NCI-H524 treated with DMSO at 0.1 percent for 48 hours (cell line): ENCODE measurements around the gene CD300LG.
"Not testable (repeated sequence)": the region's sequence is repeated elsewhere in the genome, so short reads cannot be mapped to it uniquely, and the experiment has no call there.

ENCODE experiments used
- DNase-seq: peaks from one replicate; lab custom pipeline; 2025; lab: John Stamatoyannopoulos, UW

The CD300LG gene

DNA sequence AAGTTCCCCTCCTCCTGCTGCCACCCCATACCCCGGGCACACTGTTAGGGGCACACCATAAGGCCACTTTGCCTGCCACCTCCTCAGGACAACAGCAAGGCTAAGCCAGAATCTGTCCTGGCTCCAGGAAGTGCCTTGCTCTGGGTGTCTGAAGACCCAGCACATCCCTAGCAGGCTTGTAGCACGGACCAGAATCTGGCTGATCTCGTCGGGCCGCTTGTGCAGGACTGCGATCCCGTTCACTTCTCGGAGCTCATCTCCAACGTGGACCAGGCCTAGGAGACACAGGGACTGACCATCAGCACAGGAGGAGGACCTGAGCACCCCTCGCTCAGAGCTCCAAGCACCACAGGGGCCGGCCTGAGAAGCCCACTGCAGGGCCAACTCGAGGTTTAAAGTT, 21.4 kb upstream of the CD300LG start:
- no peak for DNase-seq

DNA sequence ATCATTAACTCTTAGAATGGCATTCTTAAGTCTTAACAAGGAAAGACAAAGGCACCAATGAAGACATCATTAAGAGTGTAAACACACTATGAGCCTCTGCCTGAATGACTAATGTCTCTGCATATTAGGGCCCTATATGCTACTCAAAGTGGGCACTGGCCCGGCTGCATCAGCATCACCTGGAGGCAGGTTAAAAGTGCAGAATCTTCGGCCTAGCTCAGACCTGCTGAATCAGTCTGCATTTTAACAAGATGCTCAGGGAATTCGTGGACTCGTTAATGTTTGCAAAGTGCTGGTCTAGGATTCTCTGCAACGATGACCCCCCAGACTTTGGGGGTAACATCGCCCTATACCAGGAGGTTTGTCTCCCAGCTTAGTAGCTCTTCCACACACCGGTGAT, 20.8 kb upstream of the CD300LG start:
- no peak for DNase-seq

DNA sequence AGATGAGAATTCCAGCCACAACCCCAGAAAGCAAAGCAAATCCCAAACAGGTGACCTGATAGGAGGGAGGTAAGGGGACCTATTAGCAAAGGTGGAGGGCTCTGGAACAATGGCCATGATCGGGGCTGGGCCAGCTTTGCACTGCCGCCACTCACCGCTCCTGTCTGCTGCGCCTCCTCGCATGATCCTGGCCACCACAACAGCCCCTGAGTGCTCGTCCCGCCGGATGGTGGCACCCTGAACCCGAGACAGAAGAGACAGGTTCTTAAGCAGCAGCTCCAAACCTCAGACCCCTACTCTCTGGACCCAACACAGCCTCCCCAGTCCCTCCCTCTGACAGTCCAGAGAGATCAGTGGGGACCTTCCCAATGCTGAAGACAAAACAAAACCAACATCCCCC, 19.4 kb upstream of the CD300LG start:
- DNase-seq = no peak

GRCh38 chr17:43829738-43830137, 17.2 kb upstream of the CD300LG start:
- DNase-seq = no peak

DNA sequence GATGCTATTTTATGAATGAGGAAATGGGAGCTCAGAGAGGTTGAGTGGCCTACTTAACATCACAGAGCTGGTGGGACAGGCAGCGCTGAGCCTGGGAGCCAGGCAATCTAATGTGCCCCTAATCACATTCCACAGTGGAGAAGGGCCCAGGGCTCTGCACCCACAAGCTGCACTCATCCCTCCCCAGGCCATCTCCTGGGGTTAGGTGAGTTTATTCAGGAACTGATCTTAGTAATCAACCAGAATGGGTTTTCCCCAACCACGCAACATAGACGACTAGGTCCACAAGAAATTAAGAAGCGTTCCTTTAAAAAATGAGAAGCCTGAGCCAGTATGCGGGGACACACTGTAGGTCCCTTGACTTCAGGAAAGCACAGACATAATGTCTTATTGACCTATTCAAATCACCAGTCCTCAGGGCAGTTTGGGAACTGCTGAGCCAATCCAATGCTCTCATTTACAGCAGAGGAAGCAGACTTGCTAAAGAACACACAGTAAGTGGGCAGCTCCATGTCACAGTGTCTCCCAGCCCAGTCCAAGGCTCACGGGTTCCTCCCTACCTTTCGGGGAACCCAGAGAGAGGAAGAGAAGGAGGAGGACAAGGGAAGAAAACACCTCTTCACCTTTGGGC, 16.4 kb upstream of the CD300LG start:
- DNase-seq = no peak

GRCh38 chr17:43831633-43832032, 15.3 kb upstream of the CD300LG start:
- DNase-seq = no peak

GRCh38 chr17:43832168-43832975, 14.6 kb upstream of the CD300LG start:
- no peak for DNase-seq

- DNase-seq = no peak
Observed at GRCh38 chr17:43832976-43833829, 13.8 kb upstream of the CD300LG start, which contains the start of gene MPP3. Gene MPP3 (minus strand): TSS chr17:43833146. CDS start chr17:43831906, 1,240 bp downstream.

DNA sequence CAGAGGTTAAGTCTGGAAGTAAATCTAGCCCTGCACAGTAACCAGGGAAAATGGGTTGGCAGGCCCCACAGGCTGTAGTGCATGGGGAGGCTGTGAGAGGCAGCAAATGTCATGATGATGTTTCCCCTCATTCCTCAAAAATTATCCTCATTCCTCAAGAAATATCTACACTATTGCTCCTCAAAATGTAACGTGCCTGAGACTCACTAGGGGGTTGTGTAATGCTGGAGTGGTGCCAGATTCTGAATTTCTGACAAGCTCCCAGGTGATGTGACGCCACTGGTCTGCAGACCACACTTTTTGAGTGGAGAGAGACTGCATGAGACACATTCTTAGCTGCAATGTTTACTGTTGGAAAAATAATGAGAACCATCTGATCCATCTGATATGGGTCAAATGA, 12.9 kb upstream of the CD300LG start:
- DNase-seq = no peak

DNA sequence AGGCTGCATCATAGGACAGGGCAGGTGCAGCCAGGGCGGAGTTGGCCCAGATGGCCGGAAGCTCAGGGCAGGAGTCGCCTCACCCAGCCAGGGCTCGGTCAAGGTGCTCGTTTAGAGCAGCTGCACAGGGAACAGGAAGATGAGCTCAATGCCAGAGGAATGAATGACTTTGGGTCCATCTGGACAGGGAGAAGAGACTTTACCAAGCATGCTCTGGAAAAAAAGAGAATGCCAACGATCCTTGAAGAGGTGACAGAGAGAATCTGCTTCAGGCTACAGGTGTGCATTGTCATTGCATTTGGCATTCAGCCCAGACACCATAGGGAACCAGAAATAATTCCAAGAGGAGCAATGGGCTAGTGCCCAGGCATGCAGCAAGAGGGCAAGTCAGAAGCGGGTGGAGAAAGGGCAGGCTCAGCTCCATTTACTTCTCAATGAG, 7.3 kb upstream of the CD300LG start:
- DNase-seq = peak; percentile 77

DNA sequence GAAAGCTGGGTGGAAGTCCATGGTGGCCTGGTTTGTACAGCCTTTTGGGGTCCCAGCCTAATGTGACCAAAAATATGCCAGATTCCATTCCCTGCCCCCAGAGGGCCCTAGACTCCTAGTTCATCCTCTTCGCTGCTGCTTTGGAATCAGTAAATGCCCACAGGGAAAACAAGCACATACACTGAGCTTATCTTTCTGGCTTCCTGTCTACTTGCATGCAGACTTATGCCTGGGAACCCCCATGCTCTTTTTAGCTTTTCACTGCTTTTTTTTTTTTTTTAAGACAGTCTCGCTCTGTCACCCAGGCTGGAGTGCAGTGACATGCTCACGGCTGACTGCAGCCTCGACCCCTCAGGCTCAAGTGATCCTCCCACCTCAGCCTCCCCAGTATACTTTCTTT, 6.2 kb upstream of the CD300LG start:
- DNase-seq = no peak

GRCh38 chr17:43841282-43841681, 5.7 kb upstream of the CD300LG start:
- DNase-seq = no peak

GRCh38 chr17:43842091-43842974, 4.6 kb upstream of the CD300LG start:
- not testable (repeated sequence) for DNase-seq

DNA sequence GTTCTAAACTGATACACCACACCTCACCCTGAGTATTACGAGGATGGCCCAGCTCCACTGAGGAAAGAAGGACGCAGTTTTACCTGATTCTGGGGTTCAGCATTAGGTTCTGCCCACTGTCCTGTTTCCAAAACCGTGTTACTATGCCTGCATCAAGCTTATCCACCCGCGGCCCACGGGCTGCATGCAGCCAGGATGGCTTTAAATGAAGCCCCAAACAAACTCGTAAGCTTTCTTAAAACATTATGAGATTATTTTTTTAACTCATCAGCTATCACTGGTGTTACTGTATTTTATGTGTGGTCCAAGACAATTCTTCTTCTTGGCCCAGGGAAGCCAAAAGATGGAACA, 4.0 kb upstream of the CD300LG start:
- DNase-seq = no peak

DNA sequence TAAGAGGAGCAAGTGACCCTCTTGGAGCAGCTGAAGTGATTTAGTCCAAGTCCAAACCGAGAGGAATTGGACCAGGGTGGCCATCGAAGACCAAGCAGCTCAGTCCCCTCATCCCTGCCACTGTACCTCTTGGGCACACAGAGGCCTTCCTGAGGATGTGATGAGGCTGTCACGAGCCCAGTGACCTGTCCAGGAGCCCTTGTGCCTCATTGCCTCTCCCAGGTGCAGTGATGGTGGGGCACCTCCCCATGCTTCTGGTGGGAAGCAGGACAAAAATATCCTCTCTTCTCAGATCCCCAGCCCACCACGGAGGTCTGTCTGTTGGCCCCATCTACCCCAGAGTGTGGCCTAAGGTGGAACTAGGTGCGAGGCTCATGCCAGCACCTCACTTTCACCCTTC, 2.7 kb upstream of the CD300LG start:
- no peak for DNase-seq

DNA sequence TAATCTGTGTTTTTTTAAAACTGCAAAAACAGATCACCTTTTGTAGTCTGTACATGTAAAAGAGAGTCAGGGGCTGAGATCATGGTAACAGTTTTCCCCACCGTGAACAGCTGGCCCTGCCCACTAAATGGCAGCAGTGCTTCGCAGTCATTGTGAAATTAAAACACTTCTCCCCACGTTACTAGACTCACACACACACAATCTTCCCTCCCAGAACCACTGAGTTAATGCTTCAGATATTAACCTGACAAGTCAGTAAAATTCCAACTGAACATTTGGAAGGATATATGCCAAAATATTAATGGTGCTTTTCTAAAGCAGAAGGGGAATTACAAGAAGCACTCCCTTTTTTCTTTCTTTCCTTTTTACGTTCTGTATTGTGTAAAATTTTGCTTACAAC, 1.2 kb upstream of the CD300LG start:
- no peak for DNase-seq

DNA sequence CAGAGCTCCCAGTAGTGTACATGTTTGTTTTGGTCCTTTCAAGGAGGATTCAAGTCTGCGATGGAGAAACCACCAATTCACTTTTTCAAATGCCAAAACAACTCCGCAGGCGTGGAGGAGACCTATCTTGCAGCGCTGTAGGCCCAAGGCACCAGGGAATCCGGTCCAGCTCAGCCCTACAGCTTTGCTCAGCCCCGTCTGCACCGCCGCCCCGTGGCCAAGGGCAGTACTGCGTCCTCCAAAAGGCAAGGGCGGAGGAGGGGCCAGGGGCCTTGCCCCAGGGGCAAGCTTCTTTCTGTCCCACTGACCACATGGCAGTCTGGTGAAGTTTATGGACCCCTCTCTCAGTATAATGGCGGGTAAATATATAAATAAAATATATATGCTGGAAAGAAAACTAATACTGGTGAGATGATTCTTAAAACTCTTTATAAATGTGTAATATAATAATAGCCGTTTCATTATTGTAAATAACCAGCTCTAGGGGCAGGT, 709 bp upstream of the CD300LG start:
- no peak for DNase-seq

GRCh38 chr17:43848601-43849000, 1.6 kb downstream of the CD300LG start:
- no peak for DNase-seq

- no peak for DNase-seq
Observed at GRCh38 chr17:43849116-43849515, 2.1 kb downstream of the CD300LG start.

GRCh38 chr17:43852571-43852970, 5.6 kb downstream of the CD300LG start:
- no peak for DNase-seq

DNA sequence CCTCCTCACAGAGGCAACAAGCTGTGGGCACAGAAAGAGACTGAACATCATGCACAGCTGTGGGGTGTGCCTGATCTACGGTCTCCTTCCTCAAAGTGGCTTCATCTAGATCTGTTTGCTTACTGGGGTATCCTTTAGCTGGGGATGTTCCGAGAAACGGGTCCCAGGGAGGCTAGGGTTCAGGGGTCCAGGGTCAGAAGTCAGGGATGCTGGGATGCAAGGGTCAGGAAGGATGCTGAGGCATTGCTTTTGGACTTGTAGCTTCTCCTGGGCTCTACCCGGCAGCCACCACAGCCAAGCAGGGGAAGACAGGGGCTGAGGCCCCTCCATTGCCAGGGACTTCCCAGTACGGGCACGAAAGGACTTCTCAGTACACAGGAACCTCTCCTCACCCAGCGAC, 6.6 kb downstream of the CD300LG start:
- no peak for DNase-seq

DNA sequence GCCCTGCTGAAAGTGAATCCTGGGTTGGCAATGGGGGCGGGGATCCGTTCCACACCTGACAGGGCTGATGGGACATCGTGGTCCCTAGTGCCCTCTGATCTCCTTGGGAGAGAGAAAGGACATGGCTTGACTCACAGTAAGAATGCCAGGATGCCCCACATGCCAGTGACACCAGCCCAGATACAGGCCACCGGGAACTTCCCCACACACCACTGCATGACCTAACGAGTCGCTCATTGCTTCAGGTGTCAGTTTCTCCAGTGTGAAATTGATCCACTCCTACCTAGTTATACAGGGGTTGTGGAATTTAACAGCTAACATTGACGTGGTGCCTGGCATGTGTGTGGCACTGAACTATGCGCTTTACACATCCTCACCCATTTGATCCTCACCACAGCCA, 7.5 kb downstream of the CD300LG start:
- no peak for DNase-seq
